Iris pigment epithelial cell (primary cell): ENCODE measurements around the gene RNF166.

Experiments used
- DNase-seq: peaks from one replicate; pipeline ENCODE4 v3.0.0-alpha.2; 2011; ENCODE audit warnings: low read depth

The RNF166 gene

DNA sequence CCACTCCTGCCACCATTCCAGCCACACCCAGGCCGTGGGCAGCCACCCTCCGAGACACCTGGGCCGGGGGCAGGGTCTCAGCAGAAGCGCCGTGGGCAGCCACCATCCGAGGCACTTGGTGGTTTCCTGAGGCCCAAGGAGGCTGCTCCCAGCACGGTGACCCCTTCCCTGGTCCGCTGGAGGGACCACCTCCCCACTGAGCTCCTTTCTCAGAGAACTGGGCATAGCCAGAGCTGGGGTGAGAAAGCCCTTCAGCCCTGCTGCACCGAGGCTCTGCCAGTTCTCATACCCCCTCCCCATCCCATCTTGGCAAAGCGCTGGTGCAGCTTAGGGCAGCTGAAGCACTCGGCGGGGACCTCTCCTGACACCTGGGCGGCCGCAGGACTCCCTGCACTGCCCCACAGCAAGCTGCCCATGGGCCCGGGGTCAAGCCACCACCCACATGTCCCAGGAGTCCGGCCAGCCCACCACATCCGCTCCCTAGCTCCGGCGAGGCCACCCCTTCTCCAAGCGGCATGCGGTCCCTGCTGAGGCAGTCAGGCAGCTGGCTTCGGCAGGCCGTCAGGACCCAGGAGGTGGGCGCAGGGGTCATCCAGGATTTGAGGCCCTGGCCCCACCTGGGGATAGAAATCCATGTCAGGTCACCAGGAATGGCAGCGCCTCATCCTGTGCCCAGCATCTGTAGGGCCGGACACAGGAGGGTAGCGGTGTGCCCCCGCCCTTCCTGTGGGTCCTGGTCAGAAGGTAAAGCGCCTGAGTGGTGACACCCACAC, 54.0 kb downstream of the RNF166 start:
- DNase-seq, result no peak

DNA sequence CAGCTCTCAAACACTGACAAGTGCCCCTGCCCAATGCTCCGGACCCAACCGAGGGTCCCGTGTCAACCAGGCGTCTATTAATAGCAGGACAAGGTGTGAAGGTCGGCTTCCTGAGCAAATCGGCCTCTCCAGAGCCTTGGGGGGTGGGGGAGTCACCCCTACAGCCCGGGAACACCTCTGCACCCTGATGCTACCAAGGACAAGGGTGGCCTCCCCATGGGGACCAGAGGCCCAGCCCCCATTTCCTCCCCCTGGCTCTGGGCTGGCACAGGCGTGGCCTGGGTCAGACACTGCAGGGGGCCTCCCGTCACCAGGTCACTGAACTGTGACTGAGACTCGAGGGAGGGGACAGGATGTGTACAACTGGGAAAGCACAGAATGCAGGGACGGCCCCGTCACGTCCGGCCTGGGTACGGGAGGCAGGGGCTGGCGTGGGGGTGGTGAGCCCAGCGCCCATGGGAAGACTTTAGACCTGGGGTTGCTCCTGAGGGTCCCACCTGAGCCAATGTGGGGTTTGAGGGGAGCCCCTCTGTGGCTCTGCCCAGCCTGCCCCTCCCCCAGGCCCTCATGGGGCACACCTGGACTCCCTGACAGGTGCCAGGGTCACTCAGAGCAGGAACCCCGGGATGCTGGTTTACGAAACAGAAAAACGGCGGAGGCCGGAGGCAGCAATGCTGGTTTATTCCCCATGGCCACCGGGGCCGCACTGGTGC, 54.8 kb downstream of the RNF166 start:
- DNase-seq, result no peak

DNA sequence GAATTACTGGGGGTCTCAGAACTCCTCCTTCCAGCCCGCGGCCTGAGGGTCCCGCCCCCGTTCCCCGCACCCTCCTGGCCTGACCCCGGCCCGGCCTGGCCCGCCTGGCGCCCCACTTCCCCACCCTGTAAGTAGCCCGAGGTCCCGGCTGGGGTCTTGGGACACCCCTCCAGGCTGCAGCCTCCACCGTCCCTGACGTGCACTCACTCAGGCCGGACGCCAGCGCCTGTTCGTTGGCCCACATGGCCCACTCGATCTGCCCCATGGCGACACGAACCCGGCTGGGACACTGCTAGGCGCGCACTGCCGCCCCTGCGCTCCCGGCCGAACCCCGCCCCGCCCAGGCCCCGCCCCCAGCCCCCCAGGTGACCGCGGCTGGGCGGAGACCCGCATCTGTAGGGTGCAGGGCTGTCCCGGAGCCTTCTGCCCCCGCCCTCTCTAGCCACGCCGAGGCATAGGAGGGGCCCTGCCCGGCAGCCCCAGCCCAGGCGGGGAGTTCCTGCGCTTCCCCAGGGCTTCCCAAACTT, 55.4 kb downstream of the RNF166 start, which contains the start of gene CYBA:
Gene CYBA, minus strand, starts transcription at position 305 of the 527 bp plus-strand sequence. Its CDS starts 40 bp downstream, at position 265.
- peak; percentile 69 for DNase-seq

DNA sequence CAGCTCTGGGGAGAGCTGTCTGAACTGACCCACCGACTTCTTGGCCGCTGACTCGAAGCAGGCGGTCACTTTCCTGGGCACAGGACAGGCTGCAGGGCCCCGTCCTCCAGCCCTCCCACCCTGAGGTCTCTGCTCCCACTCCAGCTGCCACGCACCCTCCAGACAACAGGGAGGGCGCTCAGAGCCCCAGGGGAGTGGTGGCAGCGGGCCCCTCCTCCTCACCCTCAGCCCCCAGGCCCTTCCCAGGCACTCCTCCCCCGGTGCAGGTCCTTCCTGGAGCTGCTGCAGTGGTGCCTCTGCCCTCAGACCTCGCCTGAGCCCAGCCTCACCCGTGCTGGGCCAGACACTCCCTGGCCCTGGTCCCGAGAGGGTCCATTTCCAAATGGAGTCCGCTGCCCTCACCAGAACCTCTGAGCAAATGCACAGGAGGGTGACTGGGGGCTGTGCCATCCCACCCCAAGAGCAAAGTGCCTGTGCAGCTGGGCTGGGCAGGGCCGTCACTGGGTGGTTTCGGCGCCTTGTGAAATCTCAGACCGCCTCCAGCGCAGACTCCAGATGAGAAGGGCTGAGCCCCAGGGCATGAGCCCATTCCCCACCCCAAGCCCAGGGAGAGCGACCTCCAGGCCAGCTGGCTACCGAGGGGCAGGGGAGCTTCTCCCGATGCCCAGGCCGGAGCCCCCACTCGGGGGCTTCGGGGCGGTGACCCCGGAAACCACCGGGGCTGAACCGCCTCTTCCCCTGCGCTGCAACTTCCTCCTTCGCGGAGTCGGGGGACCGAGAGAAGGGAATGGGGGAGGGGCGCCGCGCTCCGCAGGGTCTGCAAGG, 56.1 kb downstream of the RNF166 start:
- DNase-seq, result peak; percentile 55

DNA sequence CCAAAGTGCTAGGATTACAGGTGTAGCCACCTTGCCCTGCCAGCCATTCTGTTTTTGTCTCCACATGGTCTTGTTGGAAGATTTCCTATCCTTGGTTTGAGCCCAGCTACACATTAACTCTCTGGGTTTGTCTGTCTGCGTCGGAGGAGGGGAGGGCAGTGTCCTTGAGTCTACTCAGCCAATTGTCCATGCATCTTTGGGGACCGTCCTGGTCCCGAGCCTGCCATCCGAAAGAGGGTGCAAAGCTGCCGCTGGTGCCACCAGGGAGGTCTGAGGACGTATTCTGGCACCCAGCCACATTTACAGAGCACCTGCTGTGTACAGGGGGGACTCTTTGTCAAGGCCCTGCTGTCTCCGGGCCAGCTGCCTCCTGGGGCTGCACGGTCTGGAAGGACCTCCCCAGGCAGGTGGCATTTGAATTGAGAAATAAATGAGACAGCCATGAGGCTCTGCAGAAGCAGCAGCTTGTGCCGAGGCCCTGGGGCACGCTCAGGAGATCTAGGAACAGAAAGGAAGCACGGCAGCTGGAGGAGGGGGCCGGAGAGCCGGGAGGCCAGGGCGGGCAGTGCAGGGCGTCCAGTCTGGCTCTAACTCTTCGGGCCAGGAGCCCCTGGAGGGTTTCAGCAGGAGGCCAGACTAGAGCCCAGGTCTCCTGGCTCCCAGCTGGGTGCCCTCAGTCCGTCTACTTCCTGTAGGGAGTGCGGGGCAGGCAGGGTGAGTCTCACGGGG, 56.8 kb downstream of the RNF166 start:
- DNase-seq, result no peak

DNA sequence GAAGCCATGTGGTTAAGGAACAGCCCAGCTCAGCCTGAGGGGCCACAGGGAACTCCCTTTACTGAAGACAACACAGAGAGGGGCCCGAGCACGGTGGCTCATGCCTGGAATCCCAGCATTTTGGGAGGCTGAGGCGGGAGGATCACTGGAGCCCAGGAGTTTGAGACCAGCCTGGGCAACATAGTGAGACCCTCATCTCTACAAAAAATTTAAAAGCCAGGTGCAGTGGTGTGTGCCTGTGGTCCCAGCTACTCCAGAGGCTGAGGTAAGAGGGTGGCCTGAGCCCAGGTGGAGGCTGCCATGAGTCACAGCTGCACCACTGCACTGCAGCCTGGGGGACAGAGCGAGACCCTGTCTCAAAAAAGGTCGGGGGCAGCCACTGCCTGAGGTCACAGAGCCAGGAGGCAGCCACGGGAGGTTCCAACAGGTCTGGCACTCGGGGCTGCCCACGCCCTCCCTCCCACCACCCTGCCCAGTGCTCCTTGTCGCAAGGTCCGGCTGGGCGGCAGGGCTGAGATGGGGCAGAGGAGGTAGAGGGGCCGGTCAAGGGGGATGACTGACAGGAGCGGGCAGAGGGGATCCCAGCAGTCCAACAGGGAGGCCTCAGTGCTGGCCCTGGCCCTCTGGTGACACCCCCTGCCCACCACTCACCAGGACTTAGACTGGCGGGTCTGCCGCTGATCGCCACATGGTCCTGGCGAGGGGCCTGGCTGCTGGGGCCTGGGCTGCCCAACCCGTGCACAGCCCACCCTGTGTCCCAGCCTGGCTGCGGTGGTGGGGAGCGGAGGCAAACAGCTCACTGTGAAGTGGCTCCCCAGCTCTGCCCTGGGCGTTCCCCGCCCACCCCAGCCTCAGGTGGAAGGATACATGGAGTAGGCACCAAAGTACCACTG, 58.8 kb downstream of the RNF166 start:
- no peak for DNase-seq
